Measurements from ENCODE around the gene SEMA5A.

The SEMA5A gene

GRCh38 chr5:9140202-9140601 lies 405.7 kb downstream of the SEMA5A start:
- Histone ChIP-seq H3K9ac (ENCODE audit: low read depth, low read length) (no peak overlapping the region), H3K9me3 (ENCODE audit: control insufficient read depth, insufficient read depth, low read length) (no peaks in the 10 kb centered on the region), H3K36me3 (ENCODE audit: insufficient read depth, low read length) (no peaks in the 10 kb centered on the region), H3K4me1 (ENCODE audit: insufficient read depth, low read length) (no peaks in the 10 kb centered on the region)

- Histone ChIP-seq H3K9me3 (ENCODE audit: control insufficient read depth, insufficient read depth, low read length) (no peaks in the 10 kb centered on the region), H3K9ac (ENCODE audit: low read depth, low read length) (no peak overlapping the region), H3K4me1 (ENCODE audit: insufficient read depth, low read length) (no peaks in the 10 kb centered on the region), H3K36me3 (ENCODE audit: insufficient read depth, low read length) (no peaks in the 10 kb centered on the region)
Measured at GRCh38 chr5:9139344-9139743, 406.5 kb downstream of the SEMA5A start.

GRCh38 chr5:9128136-9128535 lies 417.7 kb downstream of the SEMA5A start:
- Histone ChIP-seq H3K9me3 (ENCODE audit: control insufficient read depth, insufficient read depth, low read length) (no peaks in the 10 kb centered on the region), H3K9ac (ENCODE audit: low read depth, low read length) (no peak overlapping the region), H3K36me3 (ENCODE audit: insufficient read depth, low read length) (no peaks in the 10 kb centered on the region), H3K4me1 (ENCODE audit: insufficient read depth, low read length) (no peaks in the 10 kb centered on the region; the same call in 1 of the 2 replicates)

GRCh38 chr5:9126490-9126889 lies 419.4 kb downstream of the SEMA5A start:
- Histone ChIP-seq H3K9me3 (ENCODE audit: control insufficient read depth, insufficient read depth, low read length) (no peaks in the 10 kb centered on the region), H3K4me1 (ENCODE audit: insufficient read depth, low read length) (no peaks in the 10 kb centered on the region; the same call in 1 of the 2 replicates), H3K9ac (ENCODE audit: low read depth, low read length) (no peak overlapping the region), H3K36me3 (ENCODE audit: insufficient read depth, low read length) (no peaks in the 10 kb centered on the region)

- no peaks in the 10 kb centered on the region for H3K9me3 ChIP-seq (ENCODE audit: control insufficient read depth, insufficient read depth, low read length)
- no peaks in the 10 kb centered on the region for H3K36me3 ChIP-seq (ENCODE audit: insufficient read depth, low read length)
- no peaks in the 10 kb centered on the region; the same call in 1 of the 2 replicates for H3K4me1 ChIP-seq (ENCODE audit: insufficient read depth, low read length)
- no peak overlapping the region for H3K9ac ChIP-seq (ENCODE audit: low read depth, low read length)
Measured at GRCh38 chr5:9125852-9126251, 420.0 kb downstream of the SEMA5A start.

- Histone ChIP-seq H3K9ac (ENCODE audit: low read depth, low read length) (no peak overlapping the region), H3K36me3 (ENCODE audit: insufficient read depth, low read length) (no peaks in the 10 kb centered on the region)
Measured at GRCh38 chr5:9124838-9125237, 421.0 kb downstream of the SEMA5A start.

GRCh38 chr5:9124071-9124470 lies 421.8 kb downstream of the SEMA5A start:
- H3K9me3 ChIP-seq (ENCODE audit: control insufficient read depth, insufficient read depth, low read length) = no peaks in the 10 kb centered on the region
- H3K9ac ChIP-seq (ENCODE audit: low read depth, low read length) = no peak overlapping the region
- H3K36me3 ChIP-seq (ENCODE audit: insufficient read depth, low read length) = no peaks in the 10 kb centered on the region
- H3K4me1 ChIP-seq (ENCODE audit: insufficient read depth, low read length) = no peaks in the 10 kb centered on the region; the same call in 1 of the 2 replicates

More at GRCh38 chr5:9124838-9125237, 421.0 kb downstream of the SEMA5A start:
- Histone ChIP-seq H3K4me1 (ENCODE audit: insufficient read depth, low read length) (no peaks in the 10 kb centered on the region; the same call in 1 of the 2 replicates), H3K9me3 (ENCODE audit: control insufficient read depth, insufficient read depth, low read length) (no peaks in the 10 kb centered on the region)

GRCh38 chr5:9122528-9122927 lies 423.3 kb downstream of the SEMA5A start:
- Histone ChIP-seq H3K9me3 (ENCODE audit: control insufficient read depth, insufficient read depth, low read length) (no peaks in the 10 kb centered on the region), H3K9ac (ENCODE audit: low read depth, low read length) (no peak overlapping the region), H3K36me3 (ENCODE audit: insufficient read depth, low read length) (no peaks in the 10 kb centered on the region), H3K4me1 (ENCODE audit: insufficient read depth, low read length) (no peaks in the 10 kb centered on the region; the same call in 1 of the 2 replicates)

- no peaks in the 10 kb centered on the region for H3K9me3 ChIP-seq (ENCODE audit: control insufficient read depth, insufficient read depth, low read length)
- H3K36me3 ChIP-seq (ENCODE audit: insufficient read depth, low read length) = no peaks in the 10 kb centered on the region
- H3K9ac ChIP-seq (ENCODE audit: low read depth, low read length) = no peak overlapping the region
- H3K4me1 ChIP-seq (ENCODE audit: insufficient read depth, low read length) = no peaks in the 10 kb centered on the region; the same call in 1 of the 2 replicates
Measured at GRCh38 chr5:9121597-9121996, 424.3 kb downstream of the SEMA5A start.

GRCh38 chr5:9118852-9119251 lies 427.0 kb downstream of the SEMA5A start:
- Histone ChIP-seq H3K9me3 (ENCODE audit: control insufficient read depth, insufficient read depth, low read length) (no peaks in the 10 kb centered on the region), H3K36me3 (ENCODE audit: insufficient read depth, low read length) (no peaks in the 10 kb centered on the region), H3K4me1 (ENCODE audit: insufficient read depth, low read length) (no peaks in the 10 kb centered on the region), H3K9ac (ENCODE audit: low read depth, low read length) (no peak overlapping the region)

- H3K36me3 ChIP-seq (ENCODE audit: insufficient read depth, low read length) = no peaks in the 10 kb centered on the region
- H3K4me1 ChIP-seq (ENCODE audit: insufficient read depth, low read length) = no peaks in the 10 kb centered on the region
- no peak overlapping the region for H3K9ac ChIP-seq (ENCODE audit: low read depth, low read length)
- no peaks in the 10 kb centered on the region for H3K9me3 ChIP-seq (ENCODE audit: control insufficient read depth, insufficient read depth, low read length)
Measured at GRCh38 chr5:9115093-9115492, 430.8 kb downstream of the SEMA5A start.

GRCh38 chr5:9112520-9113291 lies 433.2 kb downstream of the SEMA5A start:
- Histone ChIP-seq H3K9ac (ENCODE audit: low read depth, low read length) (no peak overlapping the region), H3K36me3 (ENCODE audit: insufficient read depth, low read length) (no peaks in the 10 kb centered on the region), H3K9me3 (ENCODE audit: control insufficient read depth, insufficient read depth, low read length) (no peaks in the 10 kb centered on the region), H3K4me1 (ENCODE audit: insufficient read depth, low read length) (no peaks in the 10 kb centered on the region)

- Histone ChIP-seq H3K36me3 (ENCODE audit: insufficient read depth, low read length) (no peaks in the 10 kb centered on the region), H3K9me3 (ENCODE audit: control insufficient read depth, insufficient read depth, low read length) (no peaks in the 10 kb centered on the region), H3K9ac (ENCODE audit: low read depth, low read length) (no peak overlapping the region), H3K4me1 (ENCODE audit: insufficient read depth, low read length) (0 out of 2 replicates have a peak, but pooled peaks cover 4% of the 10 kb centered on the region)
Measured at GRCh38 chr5:9108162-9108561, 437.7 kb downstream of the SEMA5A start.

- Histone ChIP-seq H3K9me3 (ENCODE audit: control insufficient read depth, insufficient read depth, low read length) (no peaks in the 10 kb centered on the region), H3K9ac (ENCODE audit: low read depth, low read length) (no peak overlapping the region), H3K4me1 (ENCODE audit: insufficient read depth, low read length) (0 out of 2 replicates have a peak, but pooled peaks cover 4% of the 10 kb centered on the region), H3K36me3 (ENCODE audit: insufficient read depth, low read length) (no peaks in the 10 kb centered on the region)
Measured at GRCh38 chr5:9105851-9106250, 440.0 kb downstream of the SEMA5A start.

- Histone ChIP-seq H3K9ac (ENCODE audit: low read depth, low read length) (no peak overlapping the region), H3K9me3 (ENCODE audit: control insufficient read depth, insufficient read depth, low read length) (no peaks in the 10 kb centered on the region), H3K36me3 (ENCODE audit: insufficient read depth, low read length) (no peaks in the 10 kb centered on the region), H3K4me1 (ENCODE audit: insufficient read depth, low read length) (0 out of 2 replicates have a peak, but pooled peaks cover 4% of the 10 kb centered on the region)
Measured at GRCh38 chr5:9104571-9105339, 441.1 kb downstream of the SEMA5A start.

Measured in ES-I3 (cell line).